Measurements from ENCODE around the gene TBCD.

DNA sequence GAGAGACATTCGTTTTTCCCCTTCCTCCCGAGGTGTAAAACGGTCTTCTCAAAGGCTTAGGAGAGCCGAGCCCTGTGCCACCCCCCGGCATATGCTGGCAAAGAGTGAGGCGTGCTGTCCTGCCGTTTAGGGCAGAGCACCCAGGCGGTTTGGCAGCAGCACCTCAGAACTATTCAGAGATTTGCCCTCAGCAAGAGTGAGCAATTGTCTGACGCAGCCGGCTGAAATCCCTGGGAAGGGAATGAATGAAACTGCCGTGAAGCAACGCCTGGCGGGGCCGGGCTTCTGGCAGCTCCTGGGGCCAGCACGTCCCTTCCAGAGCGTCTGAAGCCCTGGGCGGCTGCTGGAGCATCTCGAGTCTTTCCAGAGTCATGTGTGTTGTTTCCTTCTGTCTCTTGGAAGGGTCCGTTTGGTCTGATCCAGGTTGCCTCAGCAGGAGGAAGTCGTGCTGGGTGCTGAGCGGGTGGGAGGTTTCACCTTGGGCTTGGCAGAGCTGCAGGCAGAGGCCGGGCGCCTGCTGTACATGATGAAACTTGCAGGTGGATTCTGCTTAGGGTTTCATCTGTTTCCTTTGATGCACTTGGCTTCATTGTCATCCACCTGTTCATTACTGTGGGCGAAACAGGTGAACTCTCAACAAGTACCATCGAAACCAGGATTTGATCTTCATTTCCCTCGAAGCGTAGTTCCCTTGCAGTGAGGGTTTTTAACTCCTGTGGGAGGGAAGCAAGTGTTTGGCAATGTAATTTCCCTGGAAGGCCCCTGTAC, 35.4 kb downstream of the TBCD start:
- TF ChIP-seq PRDM10 (tag by site-specific recombination; IDR thresholded peaks at IDR 0.05) (no peak), ZNF433 (tag by site-specific recombination; IDR thresholded peaks at IDR 0.05; ENCODE audit: low read depth) (no peak)

Measured in HEK293 (cell line).